LNCAP (cell line): ENCODE measurements around the gene AMBRA1.

Source experiments
- CTCF ChIP-seq: fragments of 450-650 bp; IDR thresholded peaks from 2 replicates; pipeline ENCODE4 v1.5.1; 2017; ENCODE audit warnings: mild to moderate bottlenecking

AMBRA1 gene

GRCh38 chr11:46560300-46560991, 33.4 kb downstream of the AMBRA1 start:
- no peak for TF ChIP-seq CTCF

- TF ChIP-seq CTCF: no peak
Measured at GRCh38 chr11:46559815-46560214, 34.0 kb downstream of the AMBRA1 start.

- TF ChIP-seq CTCF: no peak
Measured at GRCh38 chr11:46557684-46558151, 36.1 kb downstream of the AMBRA1 start.

GRCh38 chr11:46555267-46556054, 38.4 kb downstream of the AMBRA1 start:
- TF ChIP-seq CTCF: no peak

GRCh38 chr11:46554213-46555147, 39.3 kb downstream of the AMBRA1 start:
- no peak for TF ChIP-seq CTCF

- TF ChIP-seq CTCF: no peak
Measured at GRCh38 chr11:46553814-46554212, 40.0 kb downstream of the AMBRA1 start.

- no peak for TF ChIP-seq CTCF
Measured at GRCh38 chr11:46551261-46551660, 42.6 kb downstream of the AMBRA1 start.
